Trophoblast cell (in vitro differentiated cells and primary cell): ENCODE results near the gene MLXIP.

ENCODE experiments used
- DNase-seq, 2 donors: peaks; one replicate each; pipeline ENCODE4 v3.0.0-alpha.2; 2016
- H2AFZ ChIP-seq: 2 replicates; pipeline ENCODE4 v1.6.1; 2013; ENCODE audit warnings: low read length, moderate library complexity, mild to moderate bottlenecking; ENCODE audit not compliant: insufficient read depth, poor library complexity
- H2AK5ac ChIP-seq: 2 replicates; pipeline ENCODE4 v1.6.1; 2013; ENCODE audit warnings: mild to moderate bottlenecking, low read length
- H2BK120ac ChIP-seq: 2 replicates; pipeline ENCODE4 v1.6.1; 2013; ENCODE audit warnings: low read length, mild to moderate bottlenecking, moderate library complexity; ENCODE audit not compliant: insufficient read depth, poor library complexity
- H2BK12ac ChIP-seq: 2 replicates; pipeline ENCODE4 v1.6.1; 2013; ENCODE audit warnings: mild to moderate bottlenecking, low read length, moderate library complexity
- H2BK5ac ChIP-seq: 2 replicates; pipeline ENCODE4 v1.6.1; 2013; ENCODE audit warnings: low read length, low read depth, moderate library complexity, mild to moderate bottlenecking; ENCODE audit not compliant: poor library complexity
- H3K14ac ChIP-seq: 2 replicates; pipeline ENCODE4 v1.6.1; 2013; ENCODE audit warnings: mild to moderate bottlenecking, low read length
- H3K18ac ChIP-seq: 2 replicates; pipeline ENCODE4 v1.6.1; 2013; ENCODE audit warnings: mild to moderate bottlenecking, low read length
- H3K23ac ChIP-seq: 2 replicates; pipeline ENCODE4 v1.6.1; 2013; ENCODE audit warnings: low read length
- H3K27ac ChIP-seq: 2 replicates; pipeline ENCODE4 v1.5.1; 2013; ENCODE audit warnings: low read depth, mild to moderate bottlenecking, inconsistent platforms, low read length, moderate library complexity
- H3K27me3 ChIP-seq: 2 replicates; pipeline ENCODE4 v1.6.1; 2013; ENCODE audit warnings: inconsistent platforms, mild to moderate bottlenecking, low read length, moderate library complexity; ENCODE audit not compliant: insufficient read depth
- H3K36me3 ChIP-seq, 2 experiments: 1 replicate in 1 of 2; 2 replicates in 1 of 2; pipeline ENCODE4 v1.6.1; 2013; ENCODE audit warnings: low read length in 2 of 2, mild to moderate bottlenecking in 2 of 2, moderate library complexity in 1 of 2; ENCODE audit not compliant: insufficient read depth in 2 of 2, control insufficient read depth in 1 of 2
- H3K4ac ChIP-seq: 2 replicates; pipeline ENCODE4 v1.6.1; 2013; ENCODE audit warnings: low read depth, mild to moderate bottlenecking, low read length, moderate library complexity
- H3K4me1 ChIP-seq, 2 experiments: 1 replicate in 1 of 2; 2 replicates in 1 of 2; pipeline ENCODE4 v1.6.1; 2013; ENCODE audit warnings: low read length in 2 of 2, mild to moderate bottlenecking in 2 of 2, moderate library complexity in 1 of 2; ENCODE audit not compliant: insufficient read depth in 2 of 2, control insufficient read depth in 1 of 2
- H3K4me2 ChIP-seq: 2 replicates; pipeline ENCODE4 v1.6.1; 2013; ENCODE audit warnings: inconsistent platforms, mild to moderate bottlenecking, low read length, moderate library complexity
- H3K4me3 ChIP-seq: 2 replicates; pipeline ENCODE4 v1.5.1; 2013; ENCODE audit warnings: mild to moderate bottlenecking, low read depth, low read length, inconsistent platforms
- H3K79me1 ChIP-seq: one replicate; pipeline ENCODE4 v1.6.1; 2013; ENCODE audit warnings: low read length
- H3K79me2 ChIP-seq: 2 replicates; pipeline ENCODE4 v1.6.1; 2013; ENCODE audit warnings: low read length, mild to moderate bottlenecking; ENCODE audit not compliant: control insufficient read depth, insufficient read depth, poor library complexity
- H3K9ac ChIP-seq: 2 replicates; pipeline ENCODE4 v1.6.1; 2013; ENCODE audit warnings: mild to moderate bottlenecking, low read length
- H3K9me3 ChIP-seq: 2 replicates; pipeline ENCODE4 v1.6.1; 2013; ENCODE audit warnings: low read depth, mild to moderate bottlenecking, control low read depth, inconsistent platforms, low read length; ENCODE audit not compliant: insufficient read depth
- H4K12ac ChIP-seq: 2 replicates; pipeline ENCODE4 v1.6.1; 2013; ENCODE audit warnings: low read depth, mild to moderate bottlenecking, low read length, moderate library complexity
- H4K8ac ChIP-seq: 2 replicates; pipeline ENCODE4 v1.6.1; 2013; ENCODE audit warnings: low read depth, mild to moderate bottlenecking, low read length, moderate library complexity
- H4K91ac ChIP-seq: one replicate; pipeline ENCODE4 v1.6.1; 2013; ENCODE audit warnings: low read depth, mild to moderate bottlenecking, low read length, moderate library complexity
- WGBS: extraction: QIAGEN DNeasy Blood & Tissue Kit; methylation state at CpG from one replicate; pipeline ENCODE4 v1.1.7; 2013; ENCODE audit warnings: missing lambda C conversion rate; ENCODE audit not compliant: insufficient read length, insufficient coverage; ENCODE audit errors: extremely low coverage; 5-methylcytosine and 5-hydroxymethylcytosine counted together

MLXIP gene

DNA sequence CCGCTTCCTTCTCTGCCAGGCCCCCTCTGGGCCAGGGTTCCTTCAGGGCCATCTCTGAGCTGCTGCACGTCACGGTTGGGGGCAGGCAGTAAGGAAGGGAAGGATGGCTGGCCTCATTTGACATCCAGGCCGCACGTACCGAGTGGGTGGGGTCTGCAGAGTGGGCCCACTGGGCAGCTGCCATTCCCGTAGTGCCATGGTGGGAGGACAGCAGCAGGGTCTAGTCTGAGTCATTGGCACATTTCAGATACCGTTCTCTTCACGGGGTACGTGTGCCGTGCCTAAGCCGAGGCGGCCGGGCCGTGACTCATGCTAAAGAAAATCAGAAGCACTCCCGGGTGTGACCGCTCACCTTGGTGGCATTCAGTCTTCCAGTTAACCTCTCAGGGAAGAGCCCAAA, 51.6 kb downstream of the MLXIP start:
- Histone ChIP-seq H3K9me3 (peaks cover 3% of the 10 kb centered on the region), H2BK5ac (no peak overlapping the region), H3K4me2 (no peak overlapping the region), H4K91ac (no peak overlapping the region), H3K23ac (no peak overlapping the region), H2BK12ac (no peak overlapping the region), H3K9ac (no peak overlapping the region), H3K36me3 (peaks cover 35 to 38% of the 10 kb centered on the region in 2 experiments), H4K12ac (no peak overlapping the region), H4K8ac (no peak overlapping the region), H3K79me1 (no peaks in the 10 kb centered on the region), H3K14ac (no peak overlapping the region), H3K4me1 (no peaks in the 10 kb centered on the region), H2AK5ac (no peak overlapping the region), H3K4ac (no peak overlapping the region), H3K27me3 (no peaks in the 10 kb centered on the region), H3K18ac (no peak overlapping the region), H2AFZ (no peak overlapping the region), H2BK120ac (no peak overlapping the region), H3K79me2 (no peaks in the 10 kb centered on the region), H3K27ac (no peak overlapping the region), H3K4me3 (no peak overlapping the region)
- DNase-seq, result peak; percentile 83 to 87
- WGBS, result no CpG with 5 or more reads among the region's 17 CpGs

GRCh38 chr12:122133192-122133950, 54.8 kb downstream of the MLXIP start:
- no peaks in the 10 kb centered on the region for H3K4me1 ChIP-seq
- H2BK12ac ChIP-seq, result no peak overlapping the region
- no peak overlapping the region for H3K18ac ChIP-seq
- WGBS, result no CpG with 5 or more reads among the region's 28 CpGs
- no peak overlapping the region for H3K4me2 ChIP-seq
- no peak overlapping the region for H3K9ac ChIP-seq
- H2AFZ ChIP-seq, result no peak overlapping the region
- H3K4ac ChIP-seq, result no peak overlapping the region
- no peaks in the 10 kb centered on the region for H3K27me3 ChIP-seq
- H3K23ac ChIP-seq, result no peak overlapping the region
- H3K27ac ChIP-seq, result no peak overlapping the region
- no peak overlapping the region for H2BK5ac ChIP-seq
- no peak overlapping the region for H2BK120ac ChIP-seq
- H4K8ac ChIP-seq, result no peak overlapping the region
- H3K4me3 ChIP-seq, result no peak overlapping the region
- peaks cover 3% of the 10 kb centered on the region for H3K9me3 ChIP-seq
- no peak overlapping the region for H4K91ac ChIP-seq
- H3K14ac ChIP-seq, result no peak overlapping the region
- DNase-seq, result no peak
- H3K79me2 ChIP-seq, result no peaks in the 10 kb centered on the region
- H2AK5ac ChIP-seq, result no peak overlapping the region
- H4K12ac ChIP-seq, result no peak overlapping the region
- H3K79me1 ChIP-seq, result no peaks in the 10 kb centered on the region
- peaks cover 47 to 49% of the 10 kb centered on the region in 2 experiments for H3K36me3 ChIP-seq

DNA sequence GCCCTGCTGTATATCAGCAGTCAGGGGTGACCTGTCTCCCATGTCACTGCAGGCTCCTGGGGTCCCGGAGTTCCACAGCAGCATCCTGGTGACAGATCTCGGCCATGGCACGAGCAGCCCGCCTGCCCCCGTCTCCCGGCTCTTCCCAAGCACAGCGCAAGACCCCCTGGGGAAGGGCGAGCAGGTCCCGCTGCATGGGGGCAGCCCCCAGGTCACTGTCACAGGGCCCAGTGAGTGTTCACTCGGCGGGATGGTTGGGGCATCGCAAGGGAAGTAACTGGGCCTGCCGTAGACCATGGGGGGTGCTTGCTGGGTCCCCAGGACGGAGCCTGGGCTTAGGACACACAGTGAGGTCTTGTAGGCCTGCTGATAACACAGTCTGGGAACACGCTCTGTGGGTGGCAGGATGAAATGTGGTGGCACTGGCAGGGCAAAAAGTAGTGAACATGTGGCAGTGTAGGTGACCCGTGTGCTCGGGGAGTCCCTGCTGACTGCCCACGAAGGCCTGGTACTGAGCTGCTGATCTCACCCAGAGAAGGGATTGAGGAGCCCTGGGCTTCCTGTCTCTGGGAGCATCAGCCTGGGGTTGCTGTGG, 57.0 kb downstream of the MLXIP start:
- H3K9me3 ChIP-seq, result peaks cover 3% of the 10 kb centered on the region
- no peak overlapping the region for H3K4ac ChIP-seq
- H4K91ac ChIP-seq, result no peak overlapping the region
- no peak overlapping the region for H4K8ac ChIP-seq
- no peaks in the 10 kb centered on the region for H3K79me1 ChIP-seq
- H4K12ac ChIP-seq, result no peak overlapping the region
- no peaks in the 10 kb centered on the region for H3K27me3 ChIP-seq
- peaks cover 30 to 39% of the 10 kb centered on the region in 2 experiments for H3K36me3 ChIP-seq
- H2AFZ ChIP-seq, result no peak overlapping the region
- DNase-seq, result no peak
- no peak overlapping the region for H3K9ac ChIP-seq
- H3K4me2 ChIP-seq, result no peak overlapping the region
- H3K23ac ChIP-seq, result no peak overlapping the region
- H3K14ac ChIP-seq, result no peak overlapping the region
- no peaks in the 10 kb centered on the region for H3K4me1 ChIP-seq
- no peak overlapping the region for H2BK12ac ChIP-seq
- no peaks in the 10 kb centered on the region for H3K79me2 ChIP-seq
- no CpG with 5 or more reads among the region's 18 CpGs for WGBS
- H3K18ac ChIP-seq, result no peak overlapping the region
- H2AK5ac ChIP-seq, result no peak overlapping the region
- no peak overlapping the region for H2BK5ac ChIP-seq
- no peak overlapping the region for H3K4me3 ChIP-seq
- H3K27ac ChIP-seq, result no peak overlapping the region
- no peak overlapping the region for H2BK120ac ChIP-seq

GRCh38 chr12:122137229-122137628, 58.7 kb downstream of the MLXIP start:
- H3K18ac ChIP-seq, result no peak overlapping the region
- H3K27me3 ChIP-seq, result no peaks in the 10 kb centered on the region
- H2BK120ac ChIP-seq, result no peak overlapping the region
- H3K4me1 ChIP-seq, result no peaks in the 10 kb centered on the region
- no CpG with 5 or more reads among the region's 10 CpGs for WGBS
- no peak overlapping the region for H3K4ac ChIP-seq
- H4K12ac ChIP-seq, result no peak overlapping the region
- no peak overlapping the region for H2BK5ac ChIP-seq
- H3K4me2 ChIP-seq, result no peak overlapping the region
- no peak for DNase-seq
- H3K9me3 ChIP-seq, result peaks cover 11% of the 10 kb centered on the region
- H3K36me3 ChIP-seq, result peaks cover 41 to 49% of the 10 kb centered on the region in 2 experiments
- H3K9ac ChIP-seq, result no peak overlapping the region
- H3K4me3 ChIP-seq, result no peak overlapping the region
- H2AK5ac ChIP-seq, result no peak overlapping the region
- no peak overlapping the region for H3K27ac ChIP-seq
- H2AFZ ChIP-seq, result no peak overlapping the region
- H3K79me1 ChIP-seq, result no peaks in the 10 kb centered on the region
- no peak overlapping the region for H4K91ac ChIP-seq
- no peak overlapping the region for H2BK12ac ChIP-seq
- no peak overlapping the region for H3K23ac ChIP-seq
- H4K8ac ChIP-seq, result no peak overlapping the region
- H3K79me2 ChIP-seq, result no peaks in the 10 kb centered on the region
- no peak overlapping the region for H3K14ac ChIP-seq
